ENCODE data around the gene CHL1.
"Not testable (repeated sequence)": the region's sequence is repeated elsewhere in the genome, so short reads cannot be mapped to it uniquely, and the experiment has no call there.

The CHL1 gene

GRCh38 chr3:352599-352998 is 156.0 kb downstream of the CHL1 start:
- Histone ChIP-seq H3K4me1 (ENCODE audit: insufficient read depth, low read length) (peaks cover 9% of the 10 kb centered on the region), H3K27me3 (ENCODE audit: insufficient read depth, low read length) (peaks cover 30% of the 10 kb centered on the region), H3K4me3 (ENCODE audit: low read length) (no peak overlapping the region), H3K36me3 (ENCODE audit: insufficient read depth, low read depth, low read length) (no peaks in the 10 kb centered on the region), H3K27ac (ENCODE audit: low read length) (no peak overlapping the region), H3K9ac (ENCODE audit: low read depth, low read length) (no peak overlapping the region), H3K9me3 (ENCODE audit: insufficient read depth, low read depth, low read length) (no peaks in the 10 kb centered on the region)

GRCh38 chr3:353191-353739 is 156.7 kb downstream of the CHL1 start:
- Histone ChIP-seq H3K36me3 (ENCODE audit: insufficient read depth, low read depth, low read length) (no peaks in the 10 kb centered on the region), H3K4me1 (ENCODE audit: insufficient read depth, low read length) (peaks cover 8% of the 10 kb centered on the region), H3K4me3 (ENCODE audit: low read length) (no peak overlapping the region), H3K27ac (ENCODE audit: low read length) (no peak overlapping the region), H3K27me3 (ENCODE audit: insufficient read depth, low read length) (peaks cover 23% of the 10 kb centered on the region), H3K9me3 (ENCODE audit: insufficient read depth, low read depth, low read length) (no peaks in the 10 kb centered on the region), H3K9ac (ENCODE audit: low read depth, low read length) (no peak overlapping the region)

GRCh38 chr3:354432-354831 is 157.9 kb downstream of the CHL1 start:
- Histone ChIP-seq H3K27ac (ENCODE audit: low read length) (no peak overlapping the region), H3K9ac (ENCODE audit: low read depth, low read length) (no peak overlapping the region), H3K4me3 (ENCODE audit: low read length) (no peak overlapping the region), H3K4me1 (ENCODE audit: insufficient read depth, low read length) (no peaks in the 10 kb centered on the region), H3K9me3 (ENCODE audit: insufficient read depth, low read depth, low read length) (no peaks in the 10 kb centered on the region), H3K36me3 (ENCODE audit: insufficient read depth, low read depth, low read length) (no peaks in the 10 kb centered on the region), H3K27me3 (ENCODE audit: insufficient read depth, low read length) (peaks cover 11% of the 10 kb centered on the region)

DNA sequence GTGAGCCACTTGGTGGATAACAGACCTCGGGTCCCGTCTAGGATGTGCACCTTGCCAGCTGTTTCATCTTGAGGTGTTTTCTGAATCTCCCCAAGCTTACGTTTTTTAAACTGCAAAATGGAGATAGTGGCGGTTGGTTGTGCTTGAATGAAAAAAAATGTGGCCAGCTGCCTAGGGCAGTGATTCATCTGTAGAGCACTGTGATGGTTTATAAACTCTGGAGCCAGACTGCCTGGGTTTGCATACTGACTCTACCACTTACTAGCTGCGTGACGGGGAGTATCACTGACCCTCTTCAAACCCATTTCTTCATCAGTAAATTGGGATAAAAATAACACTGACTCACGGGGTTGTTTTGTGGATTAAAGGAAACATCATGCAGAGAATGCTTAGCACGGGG is 159.1 kb downstream of the CHL1 start:
- no peaks in the 10 kb centered on the region for H3K36me3 ChIP-seq (ENCODE audit: insufficient read depth, low read depth, low read length)
- H3K27ac ChIP-seq (ENCODE audit: low read length): no peak overlapping the region
- H3K4me3 ChIP-seq (ENCODE audit: low read length): no peak overlapping the region
- no peaks in the 10 kb centered on the region for H3K9me3 ChIP-seq (ENCODE audit: insufficient read depth, low read depth, low read length)
- no peaks in the 10 kb centered on the region for H3K27me3 ChIP-seq (ENCODE audit: insufficient read depth, low read length)
- no peaks in the 10 kb centered on the region for H3K4me1 ChIP-seq (ENCODE audit: insufficient read depth, low read length)
- no peak overlapping the region for H3K9ac ChIP-seq (ENCODE audit: low read depth, low read length)

- Histone ChIP-seq H3K4me1 (ENCODE audit: insufficient read depth, low read length) (no peaks in the 10 kb centered on the region), H3K9me3 (ENCODE audit: insufficient read depth, low read depth, low read length) (no peaks in the 10 kb centered on the region), H3K27ac (ENCODE audit: low read length) (no peak overlapping the region), H3K4me3 (ENCODE audit: low read length) (no peak overlapping the region), H3K36me3 (ENCODE audit: insufficient read depth, low read depth, low read length) (no peaks in the 10 kb centered on the region), H3K27me3 (ENCODE audit: insufficient read depth, low read length) (no peaks in the 10 kb centered on the region), H3K9ac (ENCODE audit: low read depth, low read length) (no peak overlapping the region)
These were observed 160.4 kb downstream of the CHL1 start for GRCh38 chr3:356952-357351.

GRCh38 chr3:359672-360071 is 163.1 kb downstream of the CHL1 start:
- Histone ChIP-seq H3K4me3 (ENCODE audit: low read length) (no peak overlapping the region), H3K27me3 (ENCODE audit: insufficient read depth, low read length) (no peaks in the 10 kb centered on the region), H3K36me3 (ENCODE audit: insufficient read depth, low read depth, low read length) (no peaks in the 10 kb centered on the region), H3K9ac (ENCODE audit: low read depth, low read length) (no peak overlapping the region), H3K27ac (ENCODE audit: low read length) (no peak overlapping the region), H3K9me3 (ENCODE audit: insufficient read depth, low read depth, low read length) (no peaks in the 10 kb centered on the region), H3K4me1 (ENCODE audit: insufficient read depth, low read length) (no peaks in the 10 kb centered on the region)

DNA sequence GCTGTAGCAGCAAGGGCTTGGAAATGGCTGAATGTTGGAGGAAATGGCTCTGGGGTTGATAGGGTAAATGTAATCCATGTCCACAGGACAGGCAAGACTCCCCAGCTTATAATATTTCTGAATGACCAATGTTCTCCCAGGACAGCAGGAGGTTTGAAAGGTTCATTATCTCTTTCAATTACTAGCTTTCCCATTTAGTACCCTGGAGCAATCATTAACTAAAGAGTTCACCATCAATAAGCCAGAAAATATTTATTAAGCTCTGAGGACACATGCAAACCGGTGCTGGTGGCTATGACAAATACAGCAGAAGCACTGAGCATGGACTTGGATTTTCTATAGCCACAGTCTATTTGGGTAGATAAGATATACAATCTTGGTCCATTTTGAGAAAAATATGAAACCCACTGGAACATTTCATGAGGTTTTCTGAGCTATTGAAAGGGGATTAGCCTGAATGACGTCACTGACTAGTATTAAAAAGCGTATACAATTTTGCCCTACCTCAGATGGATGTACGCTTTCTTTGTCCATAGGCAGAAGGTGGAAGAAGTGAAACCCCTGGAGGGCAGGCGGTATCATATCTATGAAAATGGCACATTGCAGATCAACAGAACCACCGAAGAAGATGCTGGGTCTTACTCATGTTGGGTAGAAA is 166.2 kb downstream of the CHL1 start:
- Histone ChIP-seq H3K36me3 (ENCODE audit: insufficient read depth, low read depth, low read length) (no peaks in the 10 kb centered on the region), H3K27me3 (ENCODE audit: insufficient read depth, low read length) (no peaks in the 10 kb centered on the region), H3K9me3 (ENCODE audit: insufficient read depth, low read depth, low read length) (no peaks in the 10 kb centered on the region), H3K9ac (ENCODE audit: low read depth, low read length) (no peak overlapping the region), H3K4me1 (ENCODE audit: insufficient read depth, low read length) (no peaks in the 10 kb centered on the region), H3K4me3 (ENCODE audit: low read length) (no peak overlapping the region), H3K27ac (ENCODE audit: low read length) (no peak overlapping the region)

DNA sequence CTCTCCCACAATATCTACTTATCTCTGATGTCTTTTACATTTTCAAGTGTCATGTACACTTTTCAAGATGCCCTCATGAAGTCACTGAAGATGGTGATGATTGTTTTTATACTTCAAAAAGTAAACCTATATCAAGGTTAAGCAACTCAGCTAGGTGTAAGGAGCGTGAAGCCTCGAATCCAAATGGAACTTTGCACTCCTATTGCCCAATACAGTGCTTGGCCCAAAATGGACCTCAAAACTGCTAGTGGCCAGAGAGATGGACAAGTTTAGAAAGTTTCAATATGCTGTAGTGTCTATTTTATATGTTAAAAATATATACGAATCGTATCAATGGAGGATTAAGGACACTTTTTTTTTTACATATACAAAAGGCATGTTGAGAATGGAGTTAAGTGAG is 167.7 kb downstream of the CHL1 start:
- Histone ChIP-seq H3K27ac (ENCODE audit: low read length) (no peak overlapping the region), H3K36me3 (ENCODE audit: insufficient read depth, low read depth, low read length) (no peaks in the 10 kb centered on the region), H3K27me3 (ENCODE audit: insufficient read depth, low read length) (no peaks in the 10 kb centered on the region), H3K9me3 (ENCODE audit: insufficient read depth, low read depth, low read length) (no peaks in the 10 kb centered on the region), H3K4me1 (ENCODE audit: insufficient read depth, low read length) (no peaks in the 10 kb centered on the region), H3K9ac (ENCODE audit: low read depth, low read length) (no peak overlapping the region), H3K4me3 (ENCODE audit: low read length) (no peak overlapping the region)

- H3K27ac ChIP-seq (ENCODE audit: low read length): no peak overlapping the region
- no peaks in the 10 kb centered on the region for H3K36me3 ChIP-seq (ENCODE audit: insufficient read depth, low read depth, low read length)
- H3K4me1 ChIP-seq (ENCODE audit: insufficient read depth, low read length): no peaks in the 10 kb centered on the region
- no peaks in the 10 kb centered on the region for H3K27me3 ChIP-seq (ENCODE audit: insufficient read depth, low read length)
- no peak overlapping the region for H3K4me3 ChIP-seq (ENCODE audit: low read length)
- no peak overlapping the region for H3K9ac ChIP-seq (ENCODE audit: low read depth, low read length)
- H3K9me3 ChIP-seq (ENCODE audit: insufficient read depth, low read depth, low read length): no peaks in the 10 kb centered on the region
These were observed 168.7 kb downstream of the CHL1 start for GRCh38 chr3:365268-365667.

- not testable (repeated sequence) for H3K9me3 ChIP-seq (ENCODE audit: insufficient read depth, low read depth, low read length); H3K27ac ChIP-seq (ENCODE audit: low read length); H3K27me3 ChIP-seq (ENCODE audit: insufficient read depth, low read length); H3K4me3 ChIP-seq (ENCODE audit: low read length); H3K9ac ChIP-seq (ENCODE audit: low read depth, low read length); H3K4me1 ChIP-seq (ENCODE audit: insufficient read depth, low read length); H3K36me3 ChIP-seq (ENCODE audit: insufficient read depth, low read depth, low read length)
These were observed 169.7 kb downstream of the CHL1 start for GRCh38 chr3:366253-366652.

- Histone ChIP-seq H3K9ac (ENCODE audit: low read depth, low read length) (no peak overlapping the region), H3K4me1 (ENCODE audit: insufficient read depth, low read length) (no peaks in the 10 kb centered on the region), H3K27ac (ENCODE audit: low read length) (no peak overlapping the region), H3K27me3 (ENCODE audit: insufficient read depth, low read length) (no peaks in the 10 kb centered on the region), H3K4me3 (ENCODE audit: low read length) (no peak overlapping the region), H3K9me3 (ENCODE audit: insufficient read depth, low read depth, low read length) (no peaks in the 10 kb centered on the region), H3K36me3 (ENCODE audit: insufficient read depth, low read depth, low read length) (no peaks in the 10 kb centered on the region)
These were observed 176.7 kb downstream of the CHL1 start for GRCh38 chr3:373193-373779.

- H3K27ac ChIP-seq (ENCODE audit: low read length): no peak overlapping the region
- no peaks in the 10 kb centered on the region for H3K27me3 ChIP-seq (ENCODE audit: insufficient read depth, low read length)
- H3K4me3 ChIP-seq (ENCODE audit: low read length): no peak overlapping the region
- H3K36me3 ChIP-seq (ENCODE audit: insufficient read depth, low read depth, low read length): no peaks in the 10 kb centered on the region
- no peaks in the 10 kb centered on the region for H3K9me3 ChIP-seq (ENCODE audit: insufficient read depth, low read depth, low read length)
- no peaks in the 10 kb centered on the region for H3K4me1 ChIP-seq (ENCODE audit: insufficient read depth, low read length)
- no peak overlapping the region for H3K9ac ChIP-seq (ENCODE audit: low read depth, low read length)
These were observed 177.9 kb downstream of the CHL1 start for GRCh38 chr3:374459-374858.

Data from iPS-20b (cell line).